H9 (cell line): ENCODE results near the gene ATG2A. TPM values are rescaled to one million over a fixed set of nuclear protein-coding genes. Genes with fewer than 3 reads are reported as not detected.

ENCODE experiments used
- DNase-seq: peaks from one replicate; pipeline ENCODE4 v3.0.0-alpha.2; 2017
- H2AFZ ChIP-seq: one replicate; pipeline ENCODE4 v1.6.1; 2013; ENCODE audit warnings: mild to moderate bottlenecking, low read length, control low read depth, moderate library complexity
- H2AK5ac ChIP-seq: 2 replicates; pipeline ENCODE4 v1.6.1; 2013; ENCODE audit warnings: low read length, control low read depth, mixed read lengths; ENCODE audit not compliant: insufficient read length
- H2BK120ac ChIP-seq: one replicate; pipeline ENCODE4 v1.6.1; 2013; ENCODE audit warnings: low read depth, mild to moderate bottlenecking, low read length, control low read depth, inconsistent platforms; ENCODE audit not compliant: poor library complexity, severe bottlenecking
- H2BK12ac ChIP-seq: 2 replicates; pipeline ENCODE4 v1.6.1; 2013; ENCODE audit warnings: low read length, control low read depth, mixed read lengths, low read depth; ENCODE audit not compliant: insufficient read length
- H2BK15ac ChIP-seq: 2 replicates; pipeline ENCODE4 v1.6.1; 2013; ENCODE audit warnings: low read depth, low read length, control low read depth
- H2BK20ac ChIP-seq: one replicate; pipeline ENCODE4 v1.6.1; 2013; ENCODE audit warnings: low read depth, mild to moderate bottlenecking, low read length, control low read depth, inconsistent platforms; ENCODE audit not compliant: poor library complexity, severe bottlenecking
- H2BK5ac ChIP-seq: 2 replicates; pipeline ENCODE4 v1.6.1; 2013; ENCODE audit warnings: low read length, control low read depth, mixed read lengths; ENCODE audit not compliant: insufficient read length
- H3K14ac ChIP-seq: 2 replicates; pipeline ENCODE4 v1.6.1; 2013; ENCODE audit warnings: low read length, control low read depth; ENCODE audit not compliant: insufficient read depth
- H3K18ac ChIP-seq: 2 replicates; pipeline ENCODE4 v1.6.1; 2013; ENCODE audit warnings: low read depth, mild to moderate bottlenecking, mixed read lengths, low read length, control low read depth; ENCODE audit not compliant: insufficient read length
- H3K23ac ChIP-seq: 2 replicates; pipeline ENCODE4 v1.6.1; 2013; ENCODE audit warnings: low read length, control low read depth, mixed read lengths, low read depth; ENCODE audit not compliant: insufficient read length
- H3K23me2 ChIP-seq: 2 replicates; pipeline ENCODE4 v1.6.1; 2013; ENCODE audit warnings: low read depth, mild to moderate bottlenecking, mixed read lengths, low read length, control low read depth; ENCODE audit not compliant: insufficient read length, poor library complexity, severe bottlenecking
- H3K27ac ChIP-seq: 2 replicates; pipeline ENCODE4 v1.5.1; 2013; ENCODE audit warnings: low read length, control low read depth, mixed read lengths, low read depth; ENCODE audit not compliant: insufficient read length
- H3K27me3 ChIP-seq: 2 replicates; pipeline ENCODE4 v1.6.1; 2013; ENCODE audit warnings: low read length, control low read depth, inconsistent platforms; ENCODE audit not compliant: insufficient read depth
- H3K4ac ChIP-seq: 2 replicates; pipeline ENCODE4 v1.6.1; 2013; ENCODE audit warnings: low read depth, mild to moderate bottlenecking, control low read depth, inconsistent platforms, low read length, moderate library complexity
- H3K4me1 ChIP-seq: 2 replicates; pipeline ENCODE4 v1.6.1; 2013; ENCODE audit warnings: low read length, control low read depth, inconsistent platforms; ENCODE audit not compliant: insufficient read depth
- H3K4me2 ChIP-seq: 2 replicates; pipeline ENCODE4 v1.6.1; 2013; ENCODE audit warnings: low read length, control low read depth, mixed read lengths; ENCODE audit not compliant: insufficient read length, insufficient read depth
- H3K56ac ChIP-seq: 2 replicates; pipeline ENCODE4 v1.6.1; 2013; ENCODE audit warnings: low read depth, mild to moderate bottlenecking, mixed read lengths, low read length, control low read depth; ENCODE audit not compliant: insufficient read length
- H3K79me1 ChIP-seq: 2 replicates; pipeline ENCODE4 v1.6.1; 2013; ENCODE audit warnings: low read depth, mild to moderate bottlenecking, moderate library complexity, low read length, control low read depth, inconsistent platforms; ENCODE audit not compliant: insufficient read depth, poor library complexity, severe bottlenecking
- H3K79me2 ChIP-seq: 2 replicates; pipeline ENCODE4 v1.6.1; 2013; ENCODE audit warnings: low read length, control low read depth, inconsistent platforms; ENCODE audit not compliant: insufficient read depth
- H3K9ac ChIP-seq: 2 replicates; pipeline ENCODE4 v1.6.1; 2013; ENCODE audit warnings: low read length, control low read depth, mixed read lengths; ENCODE audit not compliant: insufficient read length; ENCODE audit errors: extremely low read depth
- H3K9me3 ChIP-seq: one replicate; pipeline ENCODE4 v1.6.1; 2013; ENCODE audit warnings: low read depth, low read length, inconsistent platforms; ENCODE audit not compliant: control insufficient read depth
- H3T11ph ChIP-seq: one replicate; pipeline ENCODE4 v1.6.1; 2013; ENCODE audit warnings: mild to moderate bottlenecking, low read length, control low read depth, inconsistent platforms
- H4K20me1 ChIP-seq: one replicate; pipeline ENCODE4 v1.6.1; 2013; ENCODE audit not compliant: control insufficient read depth, insufficient read length, insufficient read depth
- H4K5ac ChIP-seq: 2 replicates; pipeline ENCODE4 v1.6.1; 2013; ENCODE audit warnings: low read depth, mild to moderate bottlenecking, mixed read lengths, low read length, control low read depth; ENCODE audit not compliant: insufficient read length
- H4K8ac ChIP-seq: replicated peaks from 2 replicates; pipeline ENCODE4 v1.6.1; 2013; ENCODE audit warnings: low read length, control low read depth, mixed read lengths, low read depth; ENCODE audit not compliant: insufficient read length
- H4K91ac ChIP-seq: 2 replicates; pipeline ENCODE4 v1.6.1; 2013; ENCODE audit warnings: low read depth, mild to moderate bottlenecking, moderate library complexity, mixed read lengths, low read length, control low read depth; ENCODE audit not compliant: insufficient read length
- H3K27ac Mint-ChIP-seq, 3 experiments: 2 replicates in 2 of 3; 3 replicates in 1 of 3; pipeline ENCODE4 v1.8.0; 2020 to 2021; ENCODE audit warnings: mixed read lengths in 3 of 3, mild to moderate bottlenecking in 1 of 3, moderate library complexity in 1 of 3
- H3K27me3 Mint-ChIP-seq: 2 replicates; pipeline ENCODE4 v1.8.0; 2021; ENCODE audit warnings: low read depth, mild to moderate bottlenecking, moderate library complexity, mixed read lengths
- H3K36me3 Mint-ChIP-seq, 3 experiments: 2 replicates in 2 of 3; 3 replicates in 1 of 3; pipeline ENCODE4 v1.8.0; 2020 to 2021; ENCODE audit warnings: low read depth in 3 of 3, mixed read lengths in 3 of 3; ENCODE audit not compliant: insufficient read depth in 1 of 3
- H3K4me1 Mint-ChIP-seq, 2 experiments: 2 replicates each; pipeline ENCODE4 v1.8.0; 2020; ENCODE audit warnings: mixed read lengths in 2 of 2
- H3K4me3 Mint-ChIP-seq, 2 experiments: 2 replicates in 1 of 2; 3 replicates in 1 of 2; pipeline ENCODE4 v1.8.0; 2020 to 2021; ENCODE audit warnings: mild to moderate bottlenecking in 2 of 2, mixed read lengths in 2 of 2, moderate library complexity in 1 of 2
- H3K9me3 Mint-ChIP-seq, 2 experiments: 2 replicates in 1 of 2; 3 replicates in 1 of 2; pipeline ENCODE4 v1.8.0; 2020; ENCODE audit warnings: mild to moderate bottlenecking in 2 of 2, mixed read lengths in 2 of 2, moderate library complexity in 1 of 2
- CTCF ChIP-seq: fragments of 200-600 bp; sonication (generic); conservative IDR thresholded peaks from 3 replicates; pipeline ENCODE4 v1.8.0; 2021; ENCODE audit warnings: antibody characterized with exemption, mild to moderate bottlenecking
- WGBS: extraction: QIAGEN DNeasy Blood & Tissue Kit; methylation state at CpG from one replicate; pipeline ENCODE4 v1.1.7; 2013; ENCODE audit warnings: missing lambda C conversion rate, low lambda C conversion rate, mixed read lengths; ENCODE audit not compliant: insufficient read length; ENCODE audit errors: extremely low coverage; 5-methylcytosine and 5-hydroxymethylcytosine counted together
- total RNA-seq: library from RNA; stranded (reverse); gene quantifications from 2 replicates; pipeline ENCODE4 v1.2.1, GENCODE V29; 2021

Gene ATG2A
- total RNA-seq, 1 experiment from 2014 or later: 21.3 TPM

GRCh38 chr11:64900263-64900678, 16.7 kb downstream of the ATG2A start:
- Histone ChIP-seq H3K18ac (no peak overlapping the region), H2BK15ac (no peak overlapping the region), H2AFZ (no peak overlapping the region), H3K27me3 (no peaks in the 10 kb centered on the region), H2BK5ac (no peak overlapping the region), H2BK20ac (no peak overlapping the region), H2AK5ac (no peak overlapping the region), H2BK12ac (no peak overlapping the region), H3K56ac (no peak overlapping the region), H3K9ac (no peak overlapping the region), H4K91ac (no peak overlapping the region), H3K27ac (no peak overlapping the region), H3K79me2 (no peaks in the 10 kb centered on the region), H4K20me1 (peaks cover 4% of the 10 kb centered on the region), H3K4me2 (no peak overlapping the region), H3K23ac (no peak overlapping the region), H4K5ac (no peak overlapping the region), H3K9me3 (no peaks in the 10 kb centered on the region), H3K4me1 (no peaks in the 10 kb centered on the region), H3K4ac (no peak overlapping the region), H2BK120ac (no peak overlapping the region), H4K8ac (no peak overlapping the region), H3K79me1 (no peaks in the 10 kb centered on the region), H3K23me2 (no peaks in the 10 kb centered on the region), H3K14ac (no peak overlapping the region), H3T11ph (no peak overlapping the region)
- H3K27me3 Mint-ChIP-seq: no peaks in the 10 kb centered on the region
- no peaks in the 10 kb centered on the region for H3K4me1 Mint-ChIP-seq
- no CpG with 5 or more reads among the region's 14 CpGs for WGBS
- peaks cover 3 to 34% (median 29%) of the 10 kb centered on the region in 3 experiments; a peak in 6 of 7 replicates for H3K36me3 Mint-ChIP-seq
- H3K27ac Mint-ChIP-seq: no peak overlapping the region
- no peak for DNase-seq
- TF ChIP-seq CTCF: no peak
- no peak overlapping the region; a peak in 1 of 5 replicates for H3K4me3 Mint-ChIP-seq
- H3K9me3 Mint-ChIP-seq: no peaks in the 10 kb centered on the region
